GM18499 (cell line): Measurements from ENCODE around the gene PRUNE2.
"Not testable (repeated sequence)": the region's sequence is repeated elsewhere in the genome, so short reads cannot be mapped to it uniquely, and the experiment has no call there.

Experiments
- ATAC-seq: cut with Tn5 transposase; IDR thresholded peaks from one replicate; pipeline ENCODE4 v1.9.1; 2021; ENCODE audit warnings: moderate number of reproducible peaks; ENCODE audit not compliant: insufficient read depth, unreplicated experiment

PRUNE2 gene

GRCh38 chr9:76877961-76878360 is 28.0 kb downstream of the PRUNE2 start:
- no peak for ATAC-seq

- ATAC-seq, result no peak
Measured at GRCh38 chr9:76876098-76876497, 29.8 kb downstream of the PRUNE2 start.

GRCh38 chr9:76873821-76874220 is 32.1 kb downstream of the PRUNE2 start:
- ATAC-seq, result no peak

- ATAC-seq, result no peak
Measured at GRCh38 chr9:76873056-76873792, 32.7 kb downstream of the PRUNE2 start.

- ATAC-seq, result no peak
Measured at GRCh38 chr9:76868897-76869296, 37.0 kb downstream of the PRUNE2 start.

GRCh38 chr9:76866689-76867088 is 39.2 kb downstream of the PRUNE2 start:
- no peak for ATAC-seq

- ATAC-seq, result no peak
Measured at GRCh38 chr9:76863832-76864231, 42.1 kb downstream of the PRUNE2 start.

GRCh38 chr9:76859860-76860259 is 46.1 kb downstream of the PRUNE2 start:
- no peak for ATAC-seq

- ATAC-seq, result not testable (repeated sequence)
Measured at GRCh38 chr9:76858248-76858647, 47.7 kb downstream of the PRUNE2 start.

GRCh38 chr9:76856016-76856415 is 49.9 kb downstream of the PRUNE2 start:
- ATAC-seq, result no peak

- ATAC-seq, result no peak
Measured at GRCh38 chr9:76855015-76855414, 50.9 kb downstream of the PRUNE2 start.

- no peak for ATAC-seq
Measured at GRCh38 chr9:76852026-76852425, 53.9 kb downstream of the PRUNE2 start.

GRCh38 chr9:76846297-76846696 is 59.6 kb downstream of the PRUNE2 start:
- no peak for ATAC-seq

- ATAC-seq, result no peak
Measured at GRCh38 chr9:76845254-76845653, 60.7 kb downstream of the PRUNE2 start.

- no peak for ATAC-seq
Measured at GRCh38 chr9:76835571-76836283, 70.2 kb downstream of the PRUNE2 start.

- ATAC-seq, result no peak
Measured at GRCh38 chr9:76828447-76828846, 77.5 kb downstream of the PRUNE2 start.

- ATAC-seq, result no peak
Measured at GRCh38 chr9:76827296-76828080, 78.4 kb downstream of the PRUNE2 start.

- no peak for ATAC-seq
Measured at GRCh38 chr9:76820431-76820830, 85.5 kb downstream of the PRUNE2 start.

- ATAC-seq, result no peak
Measured at GRCh38 chr9:76818271-76818670, 87.6 kb downstream of the PRUNE2 start.

GRCh38 chr9:76817489-76817888 is 88.4 kb downstream of the PRUNE2 start:
- ATAC-seq, result no peak

- ATAC-seq, result no peak
Measured at GRCh38 chr9:76812591-76812990, 93.3 kb downstream of the PRUNE2 start.
